GM12878 (cell line): Measurements from ENCODE around the gene POLR3K. TPM values are rescaled to one million over a fixed set of nuclear protein-coding genes. Genes with fewer than 3 reads are reported as not detected.

ENCODE experiments used
- ATAC-seq: fragments of 200-7000 bp; cut with Tn5 transposase; 3 replicates; pipeline ENCODE4 v1.9.1; 2020; ENCODE audit warnings: mild to moderate bottlenecking, moderate library complexity
- BruUV-seq: library from RNA; stranded (reverse); fragments of 400-500 nt; replicated peaks from 2 replicates; lab custom pipeline; 2021; lab: Mats Ljungman, UMichigan
- CTCF ChIA-PET: fragments of 300-600 bp; sonication (Branson Sonifier 250); formaldehyde crosslinking; extraction: SDS; loops from one replicate; lab custom pipeline; 2021; ENCODE audit warnings: inconsistent platforms; lab: Yijun Ruan, JAX
- POLR2A ChIA-PET: fragments of 350-600 bp; formaldehyde crosslinking; extraction: SDS; loops from one replicate; lab custom pipeline; 2021; ENCODE audit warnings: inconsistent platforms; lab: Charles Lee
- RAD21 ChIA-PET: fragments of 300-600 bp; sonication (Branson Sonifier 250); formaldehyde crosslinking; loops from one replicate; lab custom pipeline; 2023; ENCODE audit warnings: antibody characterized with exemption; ENCODE audit not compliant: unreplicated experiment; lab: Charles Lee
- SMC1A ChIA-PET: fragments of 300-600 bp; sonication (Branson Sonifier 250); formaldehyde crosslinking; loops from one replicate; lab custom pipeline; 2023; ENCODE audit not compliant: unreplicated experiment, uncharacterized antibody; lab: Charles Lee
- DNase-seq: peaks from one replicate; pipeline ENCODE4 v3.0.0-alpha.2; 2011; ENCODE audit warnings: low read depth, low spot score
- FAIRE-seq: peaks from 3 replicates; lab custom pipeline; 2011; peaks lifted over from hg19 to GRCh38; lab: Jason Lieb, UNC
- H2AFZ ChIP-seq: 2 replicates; pipeline ENCODE4 v1.6.0; 2011; ENCODE audit warnings: low read depth, low read length, control low read depth; ENCODE audit not compliant: control insufficient read depth
- H3K27ac ChIP-seq: 2 replicates; pipeline ENCODE4 v1.5.1; 2011; ENCODE audit warnings: control low read depth; ENCODE audit not compliant: control insufficient read depth, insufficient read depth
- H3K27me3 ChIP-seq, 2 experiments: replicated peaks in 1 of 2; 2 replicates each; pipeline versions ENCODE4 v1.6.0 to v1.6.1; 2011; ENCODE audit warnings: low read length in 1 of 2; ENCODE audit not compliant: control insufficient read depth in 2 of 2, insufficient read depth in 2 of 2
- H3K36me3 ChIP-seq, 2 experiments: 2 replicates each; pipeline ENCODE4 v1.5.1; 2011; ENCODE audit warnings: low read length in 1 of 2; ENCODE audit not compliant: control insufficient read depth in 2 of 2, insufficient read depth in 2 of 2
- H3K4me1 ChIP-seq: 2 replicates; pipeline ENCODE4 v1.6.1; 2011; ENCODE audit warnings: mild to moderate bottlenecking, low read length, moderate library complexity, mixed read lengths; ENCODE audit not compliant: control insufficient read depth, insufficient read depth
- H3K4me2 ChIP-seq: 2 replicates; pipeline ENCODE4 v1.6.0; 2011; ENCODE audit warnings: control low read depth; ENCODE audit not compliant: control insufficient read depth, insufficient read depth
- H3K4me3 ChIP-seq: fragments of 200-600 bp; sonication (generic); 2 replicates; pipeline ENCODE4 v1.5.1; 2016
- H3K79me2 ChIP-seq: 2 replicates; pipeline ENCODE4 v1.6.0; 2011; ENCODE audit warnings: low read length; ENCODE audit not compliant: control insufficient read depth, insufficient read depth
- H3K9ac ChIP-seq: 2 replicates; pipeline ENCODE4 v1.8.0; 2011; ENCODE audit warnings: low read length, control low read depth, mixed read lengths; ENCODE audit not compliant: control insufficient read depth, insufficient read depth
- H3K9me3 ChIP-seq: replicated peaks from 3 replicates; pipeline ENCODE4 v1.5.1; 2011; ENCODE audit warnings: mild to moderate bottlenecking, low read length; ENCODE audit not compliant: control insufficient read depth, insufficient read depth
- H4K20me1 ChIP-seq: 2 replicates; pipeline ENCODE4 v1.6.0; 2011; ENCODE audit not compliant: control insufficient read depth, insufficient read depth
- ASH2L ChIP-seq: fragments of 300-600, 200-600 bp; sonication (generic); IDR thresholded peaks from 2 replicates; pipeline ENCODE4 v1.6.1; 2017; ENCODE audit warnings: low read depth, mild to moderate bottlenecking, borderline replicate concordance
- E4F1 ChIP-seq: fragments of 450-650 bp; IDR thresholded peaks from 2 replicates; pipeline ENCODE4 v1.6.1; 2018; ENCODE audit warnings: borderline replicate concordance, mild to moderate bottlenecking; ENCODE audit not compliant: partially characterized antibody
- EED ChIP-seq: sonication (generic); IDR thresholded peaks from 2 replicates; pipeline ENCODE4 v1.6.1; 2016; ENCODE audit warnings: antibody characterized with exemption, low read depth
- ELK1 ChIP-seq: IDR thresholded peaks from 2 replicates; pipeline ENCODE4 v1.6.1; 2012; ENCODE audit warnings: low read depth, low read length, improper control_type of control experiment
- FOS ChIP-seq: IDR thresholded peaks from 3 replicates; pipeline ENCODE4 v1.6.1; 2011; ENCODE audit warnings: borderline replicate concordance; ENCODE audit not compliant: insufficient read length; ENCODE audit errors: extremely low read depth
- MEF2A ChIP-seq: IDR thresholded peaks from 2 replicates; pipeline ENCODE4 v1.6.1; 2011; ENCODE audit warnings: low read depth, mild to moderate bottlenecking, low read length, moderate library complexity; ENCODE audit not compliant: insufficient read depth
- MTA2 ChIP-seq: fragments of 450-650 bp; IDR thresholded peaks from 2 replicates; pipeline ENCODE4 v1.6.1; 2016; ENCODE audit warnings: low read depth, mild to moderate bottlenecking, moderate library complexity
- MTA3 ChIP-seq: IDR thresholded peaks from 2 replicates; pipeline ENCODE4 v1.6.1; 2012; ENCODE audit warnings: low read length, inconsistent platforms, borderline replicate concordance
- RAD21 ChIP-seq: IDR thresholded peaks from 2 replicates; pipeline ENCODE4 v1.6.1; 2011; ENCODE audit warnings: mild to moderate bottlenecking, low read depth, low read length, moderate library complexity; ENCODE audit not compliant: insufficient read depth
- RCOR1 ChIP-seq: conservative IDR thresholded peaks from 2 replicates; pipeline ENCODE4 v1.6.1; 2012; ENCODE audit warnings: low read depth, low read length, improper control_type of control experiment
- RUNX3 ChIP-seq: IDR thresholded peaks from 2 replicates; pipeline ENCODE4 v1.6.1; 2012; ENCODE audit warnings: low read length, inconsistent platforms
- SRF ChIP-seq, 2 experiments: IDR thresholded peaks; 2 replicates each; pipeline ENCODE4 v1.6.1; 2011; ENCODE audit warnings: low read depth in 2 of 2, low read length in 2 of 2, mild to moderate bottlenecking in 1 of 2, moderate library complexity in 1 of 2
- STAT3 ChIP-seq: IDR thresholded peaks from 2 replicates; pipeline ENCODE4 v1.6.1; 2011; ENCODE audit warnings: low read depth, low read length, improper control_type of control experiment
- TAF1 ChIP-seq: IDR thresholded peaks from 2 replicates; pipeline ENCODE4 v1.6.1; 2011; ENCODE audit warnings: mild to moderate bottlenecking, low read depth, low read length, borderline replicate concordance
- TCF7 ChIP-seq: IDR thresholded peaks from 2 replicates; pipeline ENCODE4 v1.6.1; 2014; ENCODE audit warnings: antibody characterized with exemption, borderline replicate concordance
- WGBS: methylation state at CpG from one replicate; pipeline ENCODE4 v1.1.6; 2016; ENCODE audit warnings: low lambda C conversion rate; ENCODE audit not compliant: insufficient replicate concordance, insufficient coverage; ENCODE audit errors: missing lambda C conversion rate; 5-methylcytosine and 5-hydroxymethylcytosine counted together
- in situ Hi-C: fragments of 300-500 bp; cut with MboI; formaldehyde crosslinking; loops from 9 replicates; pipeline ENCODE4 v1.14.3; 2018; ENCODE audit warnings: mixed read lengths
- intact Hi-C: fragments of 100-400 bp; cut with micrococcal nuclease; formaldehyde crosslinking; loops from one replicate; pipeline ENCODE4 v1.14.2; 2022; ENCODE audit not compliant: unreplicated experiment
- polyA plus RNA-seq, 11 experiments: library from polyadenylated mRNA; depleted of rRNA in 4 of 11; unstranded in 6 of 11; stranded (reverse) in 5 of 11; fragments of >200 nt; fragmentation: Nextera tagmentation in 4 of 11; fragmentation: Illumina TruSeq in 1 of 11; extraction: Ambion mirVana in 4 of 11; extraction: Trizol in 1 of 11; gene quantifications; 1 replicate in 1 of 11; 2 replicates in 10 of 11; pipeline versions ENCODE4 v1.2.1 to v1.2.3, GENCODE V29; 2011 to 2016; ENCODE audit warnings: inconsistent platforms in 2 of 11, missing spikeins in 2 of 11, low read depth in 1 of 11
- total RNA-seq, 4 experiments: library from RNA; depleted of rRNA in 3 of 4; stranded (reverse); fragments of >200 nt in 3 of 4; fragmentation: Illumina TruSeq in 1 of 4; extraction: Trizol in 1 of 4; gene quantifications; 2 replicates each; pipeline versions ENCODE4 v1.2.1 to v1.2.3, GENCODE V29; 2013 to 2021
- TF ChIP-seq, protein P1 (sequence below): fragments of 450-650 bp; conservative IDR thresholded peaks from 2 replicates; pipeline ENCODE4 v1.6.1; 2017; ENCODE audit warnings: mild to moderate bottlenecking, moderate library complexity

The POLR3K gene
- total and polyA plus RNA-seq, 10 of the 15 experiments (the other 5 are each of a cell fraction or from before 2014, with no cell fraction given) = 25.3 to 222 (median 64.0) TPM

DNA sequence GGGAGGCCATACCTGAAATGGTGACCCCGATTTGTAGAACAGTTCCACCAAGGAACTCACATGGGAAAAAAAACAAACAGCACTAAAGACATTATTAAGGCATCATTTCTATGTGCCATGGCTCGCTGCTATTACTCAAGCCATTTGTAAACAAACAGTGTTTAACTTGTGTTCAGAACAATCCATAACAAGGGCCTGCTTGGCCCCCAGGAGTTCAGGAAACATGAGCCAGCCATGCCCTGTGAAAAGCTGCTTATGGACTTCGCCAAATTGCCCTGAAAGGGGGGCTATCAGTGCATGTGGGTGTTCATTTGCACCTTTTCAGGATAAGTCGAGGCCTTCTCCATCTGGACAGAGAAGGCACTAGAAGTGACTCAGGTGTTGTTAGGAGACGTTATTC lies 8.0 kb downstream of the POLR3K start (continued):
- TF ChIP-seq SRF (IDR thresholded peaks at IDR 0.05; ENCODE audit: low read depth in 2 of 2, low read length in 2 of 2) (no peak), RUNX3 (no peak), MTA3 (no peak), ELK1 (no peak), FOS (no peak), MEF2A (no peak)
- TF ChIP-seq, all 136 proteins: peak for 0

DNA sequence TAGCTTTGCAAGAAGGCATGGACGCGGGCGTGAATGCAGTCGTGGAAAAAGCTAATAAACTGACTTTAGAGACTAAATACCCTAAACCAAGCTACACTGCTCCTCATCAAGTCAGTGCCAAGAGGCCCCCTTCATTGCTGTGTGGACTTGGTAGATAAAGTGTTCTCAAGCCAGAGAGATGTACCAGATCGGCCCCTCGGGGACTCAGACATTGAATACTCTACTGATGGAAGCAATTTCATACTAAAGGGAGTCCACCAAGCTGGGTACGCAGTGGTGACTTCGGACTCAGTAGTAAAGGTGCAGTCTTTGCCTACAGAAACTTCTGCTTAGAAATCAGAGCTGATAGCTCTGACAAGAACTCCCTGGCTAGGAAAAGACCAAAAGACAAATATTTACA lies 8.8 kb downstream of the POLR3K start:
- no peak overlapping the region for H3K4me3 ChIP-seq
- over 99% methylated on average over 8 of the region's 8 CpGs for WGBS
- FAIRE-seq (no peak), DNase-seq (no peak), ATAC-seq (no peak)
- BruUV-seq = TSS peak; percentile 33
- H3K4me1 ChIP-seq = peaks cover 4% of the 10 kb centered on the region; the same call in 1 of the 2 replicates
- H3K4me2 ChIP-seq = no peak overlapping the region
- intact Hi-C loops (no loop called here), in situ Hi-C loops (no loop called here)
- no peak overlapping the region for H2AFZ ChIP-seq
- H3K9me3 ChIP-seq = no peaks in the 10 kb centered on the region
- ChIA-PET CTCF (interaction anchor here (0.9 to 1.8 kb wide), 2 partner anchors 21 to 52 kb away, joined by 3 to 8 read pairs; no protein-coding TSS in a partner anchor), RAD21 (no interaction called here), POLR2A (interaction anchor here (0.6 to 1.3 kb wide), 2 partner anchors 8 to 21 kb away, joined by 5 read pairs; partner anchors contain the start of gene POLR3K), SMC1A (interaction anchor here (1.2 kb wide), 1 partner anchor 9 kb away, joined by 4 read pairs; the partner anchor contains the start of genes POLR3K and SNRNP25)
- H3K27ac ChIP-seq = no peak overlapping the region
- H3K9ac ChIP-seq = no peak overlapping the region
- no peaks in the 10 kb centered on the region for H4K20me1 ChIP-seq
- H3K79me2 ChIP-seq = peaks cover 5% of the 10 kb centered on the region
- no peaks in the 10 kb centered on the region for H3K27me3 ChIP-seq
- H3K36me3 ChIP-seq = peaks cover 12% of the 10 kb centered on the region in 2 experiments
- TF ChIP-seq TAF1 = no peak
- TF ChIP-seq ASH2L = no peak
- no peak for TF ChIP-seq ELK1
- no peak for TF ChIP-seq STAT3
- TF ChIP-seq E4F1 = no peak
- no peak for TF ChIP-seq RCOR1
- no peak for TF ChIP-seq MTA2
- TF ChIP-seq RUNX3 = no peak
- TF ChIP-seq, protein P1, sequence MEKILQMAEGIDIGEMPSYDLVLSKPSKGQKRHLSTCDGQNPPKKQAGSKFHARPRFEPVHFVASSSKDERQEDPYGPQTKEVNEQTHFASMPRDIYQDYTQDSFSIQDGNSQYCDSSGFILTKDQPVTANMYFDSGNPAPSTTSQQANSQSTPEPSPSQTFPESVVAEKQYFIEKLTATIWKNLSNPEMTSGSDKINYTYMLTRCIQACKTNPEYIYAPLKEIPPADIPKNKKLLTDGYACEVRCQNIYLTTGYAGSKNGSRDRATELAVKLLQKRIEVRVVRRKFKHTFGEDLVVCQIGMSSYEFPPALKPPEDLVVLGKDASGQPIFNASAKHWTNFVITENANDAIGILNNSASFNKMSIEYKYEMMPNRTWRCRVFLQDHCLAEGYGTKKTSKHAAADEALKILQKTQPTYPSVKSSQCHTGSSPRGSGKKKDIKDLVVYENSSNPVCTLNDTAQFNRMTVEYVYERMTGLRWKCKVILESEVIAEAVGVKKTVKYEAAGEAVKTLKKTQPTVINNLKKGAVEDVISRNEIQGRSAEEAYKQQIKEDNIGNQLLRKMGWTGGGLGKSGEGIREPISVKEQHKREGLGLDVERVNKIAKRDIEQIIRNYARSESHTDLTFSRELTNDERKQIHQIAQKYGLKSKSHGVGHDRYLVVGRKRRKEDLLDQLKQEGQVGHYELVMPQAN = no peak
- TF ChIP-seq TCF7 = no peak
- no peak for TF ChIP-seq EED
- no peak for TF ChIP-seq RAD21
